ENCODE measurements around the gene SSH3. TPM values are rescaled to one million over a fixed set of nuclear protein-coding genes. Genes with fewer than 3 reads are reported as not detected.

SSH3 gene
- total and polyA plus RNA-seq, 4 donors: 7.1 to 21.5 (median 14.5) TPM

DNA sequence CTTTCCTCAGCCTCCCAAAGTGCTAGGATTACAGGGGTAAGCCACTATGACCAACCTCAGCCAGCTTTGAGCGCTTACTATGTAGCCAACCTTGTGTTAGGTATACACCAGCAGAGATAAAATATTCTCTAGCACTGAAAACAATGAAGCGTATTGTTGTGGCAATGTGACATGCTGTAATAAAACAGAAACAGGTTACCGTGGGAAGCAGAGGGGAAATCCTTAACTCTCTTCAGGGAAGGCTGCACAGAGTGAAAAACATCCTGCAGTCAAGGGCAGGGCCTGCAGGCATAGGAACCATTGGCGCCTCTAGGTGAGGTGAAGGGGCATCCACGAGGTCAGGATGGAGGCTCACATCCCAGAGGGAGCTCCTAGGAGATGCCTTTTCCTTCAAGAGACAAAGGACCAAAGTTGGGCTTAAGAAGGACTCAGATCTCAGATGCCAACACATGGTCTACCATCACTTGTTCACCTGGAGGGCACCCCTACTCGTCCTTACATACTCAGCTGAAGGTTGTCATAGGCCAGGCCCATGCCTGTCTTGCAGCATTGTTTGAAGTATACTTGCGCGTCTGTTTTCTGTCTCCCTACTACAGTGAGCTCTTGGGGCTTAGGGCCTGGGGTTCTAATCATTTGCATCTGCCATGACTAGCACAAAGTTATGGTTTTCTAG is 42.1 kb downstream of the SSH3 start:
- WGBS (ENCODE audit: insufficient coverage): 70% methylated on average over 6 of the region's 8 CpGs

DNA sequence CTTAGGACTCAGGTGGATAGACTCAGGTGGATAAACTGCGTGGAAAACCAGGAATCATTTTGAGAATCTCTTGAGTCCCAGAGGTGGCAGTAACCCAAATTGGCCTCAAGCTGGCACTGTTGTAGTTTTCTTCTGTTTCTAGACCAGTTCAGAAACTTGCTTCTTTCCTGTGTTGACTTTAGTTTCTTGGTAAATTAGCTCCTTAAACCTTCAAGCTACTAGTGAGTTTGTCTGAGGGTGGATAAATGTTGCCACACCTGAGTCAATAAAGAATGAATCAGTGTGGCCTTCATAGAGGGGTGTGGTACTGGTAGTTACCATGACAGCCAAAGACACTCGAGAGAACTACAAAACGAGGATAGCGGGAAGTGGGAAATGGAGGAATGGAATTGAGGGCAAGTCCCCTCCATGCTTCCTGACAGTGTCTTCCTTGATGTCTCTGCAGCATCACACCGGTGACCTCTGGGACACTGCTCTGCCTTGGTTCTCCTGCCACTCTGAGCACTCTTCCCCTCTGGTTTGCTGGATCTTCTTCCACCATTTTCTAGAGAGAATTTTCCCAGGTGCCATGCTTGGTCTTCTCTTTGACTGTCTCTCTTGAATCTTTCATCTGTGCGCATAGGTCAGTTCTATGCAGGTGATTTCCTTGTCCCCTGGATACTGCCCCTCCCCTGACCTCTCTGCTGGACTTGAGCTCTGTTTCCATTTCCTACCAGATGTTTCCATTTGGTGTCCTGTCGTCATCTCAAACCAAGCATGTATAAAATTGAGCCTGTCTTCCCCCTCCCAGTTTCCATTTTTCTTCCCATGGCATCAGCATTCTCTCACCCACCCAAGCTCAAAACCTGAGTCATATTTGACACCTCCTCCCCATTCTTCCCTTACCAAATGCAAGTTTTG is 42.8 kb downstream of the SSH3 start:
- Histone ChIP-seq H3K4me3 (ENCODE audit: low read depth, low read length) (no peak overlapping the region), H3K27me3 (ENCODE audit: control insufficient read depth, insufficient read depth, low read length) (no peaks in the 10 kb centered on the region), H3K4me1 (ENCODE audit: control insufficient read depth, insufficient read depth, low read length) (peaks cover 3% of the 10 kb centered on the region), H3K9me3 (ENCODE audit: control insufficient read depth, insufficient read depth, low read length) (no peaks in the 10 kb centered on the region), H3K27ac (ENCODE audit: low read depth, low read length) (no peak overlapping the region), H3K36me3 (ENCODE audit: control insufficient read depth, insufficient read depth, low read length) (peaks cover 5% of the 10 kb centered on the region)
- WGBS (ENCODE audit: insufficient coverage): 71% methylated on average over 7 of the region's 7 CpGs
- peak in 1 of 6 donors; percentile 54 for DNase-seq (ENCODE audit: low read depth in 4 of 6, low spot score in 6 of 6)

More for the DNA sequence above, 42.1 kb downstream of the SSH3 start:
- Histone ChIP-seq H3K9me3 (ENCODE audit: control insufficient read depth, insufficient read depth, low read length) (no peaks in the 10 kb centered on the region), H3K27me3 (ENCODE audit: control insufficient read depth, insufficient read depth, low read length) (no peaks in the 10 kb centered on the region), H3K4me3 (ENCODE audit: low read depth, low read length) (no peak overlapping the region), H3K4me1 (ENCODE audit: control insufficient read depth, insufficient read depth, low read length) (no peaks in the 10 kb centered on the region), H3K27ac (ENCODE audit: low read depth, low read length) (no peak overlapping the region), H3K36me3 (ENCODE audit: control insufficient read depth, insufficient read depth, low read length) (peaks cover 5% of the 10 kb centered on the region)
- no peak for DNase-seq (ENCODE audit: low read depth in 4 of 6, low spot score in 6 of 6)

DNA sequence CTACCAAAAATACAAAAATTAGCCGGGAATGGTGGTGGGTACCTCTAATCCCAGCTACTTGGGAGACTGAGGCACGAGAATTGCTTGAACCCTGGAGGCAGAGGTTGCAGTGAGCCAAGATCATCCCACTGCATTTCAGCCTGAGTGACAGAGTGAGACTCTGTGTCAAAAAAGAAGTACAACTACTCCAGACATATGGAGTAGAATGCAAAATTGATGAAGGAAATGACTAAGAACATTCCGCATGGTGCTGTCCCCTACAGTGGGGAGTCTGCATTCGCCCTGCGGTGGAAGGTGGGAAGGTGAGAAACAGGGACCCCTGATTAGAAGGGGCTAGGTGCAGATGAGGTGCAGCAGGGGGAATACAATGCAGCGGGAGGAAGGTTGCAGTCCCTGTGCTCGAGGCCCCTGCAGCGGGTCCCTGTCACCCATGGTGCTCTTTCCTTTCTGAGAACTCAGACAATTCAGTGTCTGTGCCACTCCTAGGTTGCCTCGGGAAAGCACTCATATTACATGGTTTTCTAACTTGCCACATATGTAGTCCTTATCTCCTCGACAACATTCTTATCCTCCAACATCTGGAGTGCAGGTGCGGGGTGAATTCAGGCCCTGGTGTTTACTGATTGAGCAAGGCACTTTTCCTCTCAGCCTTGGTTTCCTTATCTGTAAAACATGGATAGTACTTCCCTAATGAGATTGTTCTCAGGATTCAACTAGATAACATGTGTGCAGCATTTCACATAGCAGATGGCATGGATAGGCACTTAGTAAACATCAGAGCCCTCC is 44.8 kb downstream of the SSH3 start:
- no peak overlapping the region for H3K4me3 ChIP-seq (ENCODE audit: low read depth, low read length)
- DNase-seq (ENCODE audit: low read depth in 4 of 6, low spot score in 6 of 6): no peak
- WGBS (ENCODE audit: insufficient coverage): 89% methylated on average over 7 of the region's 11 CpGs
- no peak overlapping the region for H3K27ac ChIP-seq (ENCODE audit: low read depth, low read length)
- no peaks in the 10 kb centered on the region for H3K9me3 ChIP-seq (ENCODE audit: control insufficient read depth, insufficient read depth, low read length)
- H3K4me1 ChIP-seq (ENCODE audit: control insufficient read depth, insufficient read depth, low read length): peaks cover 19% of the 10 kb centered on the region
- no peaks in the 10 kb centered on the region for H3K27me3 ChIP-seq (ENCODE audit: control insufficient read depth, insufficient read depth, low read length)
- H3K36me3 ChIP-seq (ENCODE audit: control insufficient read depth, insufficient read depth, low read length): peaks cover 5% of the 10 kb centered on the region

DNA sequence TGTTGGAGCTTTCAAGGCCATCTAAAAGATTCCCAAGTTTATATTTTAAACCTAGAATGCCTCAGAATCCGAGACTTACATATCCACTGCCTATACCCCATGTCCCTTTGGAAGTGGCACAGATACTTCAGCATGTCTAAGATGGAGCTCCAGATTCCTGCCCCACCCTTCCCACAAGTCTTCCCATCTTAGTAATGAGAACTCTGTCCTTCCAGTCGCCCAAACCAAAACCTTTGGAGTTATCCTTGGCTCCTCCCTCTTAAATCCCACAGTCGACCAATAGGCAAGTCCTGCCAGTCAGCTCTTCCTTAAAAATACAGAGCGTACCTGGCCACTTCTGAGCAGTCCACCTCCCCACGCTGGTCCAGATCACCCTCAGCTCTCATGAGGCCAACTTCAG is 45.7 kb downstream of the SSH3 start:
- WGBS (ENCODE audit: insufficient coverage): 67% methylated on average over 5 of the region's 5 CpGs
- H3K27ac ChIP-seq (ENCODE audit: low read depth, low read length): no peak overlapping the region
- peaks cover 25% of the 10 kb centered on the region for H3K4me1 ChIP-seq (ENCODE audit: control insufficient read depth, insufficient read depth, low read length)

DNA sequence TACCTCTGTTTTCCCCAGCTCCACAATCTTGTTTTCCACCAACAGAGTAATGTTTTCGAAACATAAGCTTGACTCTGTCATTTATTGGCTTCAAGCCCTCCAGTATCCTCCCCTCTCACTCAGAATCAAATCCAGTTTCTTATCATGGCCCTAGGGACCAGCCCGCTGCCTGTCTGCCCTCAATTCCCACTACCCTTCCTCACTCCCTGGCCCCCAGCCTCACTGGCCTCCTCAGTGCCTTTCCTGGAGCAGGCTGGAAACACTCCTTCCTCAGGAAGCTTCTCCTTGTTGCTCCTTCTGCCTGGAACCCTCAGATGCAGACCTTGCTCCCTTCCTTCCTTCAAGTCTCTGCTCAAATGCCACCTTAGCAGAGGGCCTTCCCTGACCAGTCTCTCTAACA is 46.1 kb downstream of the SSH3 start:
- Histone ChIP-seq H3K36me3 (ENCODE audit: control insufficient read depth, insufficient read depth, low read length) (peaks cover 5% of the 10 kb centered on the region), H3K4me1 (ENCODE audit: control insufficient read depth, insufficient read depth, low read length) (peaks cover 27% of the 10 kb centered on the region), H3K27me3 (ENCODE audit: control insufficient read depth, insufficient read depth, low read length) (no peaks in the 10 kb centered on the region), H3K27ac (ENCODE audit: low read depth, low read length) (no peak overlapping the region), H3K9me3 (ENCODE audit: control insufficient read depth, insufficient read depth, low read length) (no peaks in the 10 kb centered on the region), H3K4me3 (ENCODE audit: low read depth, low read length) (no peak overlapping the region)
- DNase-seq (ENCODE audit: low read depth in 4 of 6, low spot score in 6 of 6): no peak
- WGBS (ENCODE audit: insufficient coverage): 93% methylated on average over 2 of the region's 2 CpGs

More for the DNA sequence above, 45.7 kb downstream of the SSH3 start:
- Histone ChIP-seq H3K9me3 (ENCODE audit: control insufficient read depth, insufficient read depth, low read length) (no peaks in the 10 kb centered on the region), H3K27me3 (ENCODE audit: control insufficient read depth, insufficient read depth, low read length) (no peaks in the 10 kb centered on the region), H3K36me3 (ENCODE audit: control insufficient read depth, insufficient read depth, low read length) (peaks cover 5% of the 10 kb centered on the region), H3K4me3 (ENCODE audit: low read depth, low read length) (no peak overlapping the region)
- DNase-seq (ENCODE audit: low read depth in 4 of 6, low spot score in 6 of 6): no peak

DNA sequence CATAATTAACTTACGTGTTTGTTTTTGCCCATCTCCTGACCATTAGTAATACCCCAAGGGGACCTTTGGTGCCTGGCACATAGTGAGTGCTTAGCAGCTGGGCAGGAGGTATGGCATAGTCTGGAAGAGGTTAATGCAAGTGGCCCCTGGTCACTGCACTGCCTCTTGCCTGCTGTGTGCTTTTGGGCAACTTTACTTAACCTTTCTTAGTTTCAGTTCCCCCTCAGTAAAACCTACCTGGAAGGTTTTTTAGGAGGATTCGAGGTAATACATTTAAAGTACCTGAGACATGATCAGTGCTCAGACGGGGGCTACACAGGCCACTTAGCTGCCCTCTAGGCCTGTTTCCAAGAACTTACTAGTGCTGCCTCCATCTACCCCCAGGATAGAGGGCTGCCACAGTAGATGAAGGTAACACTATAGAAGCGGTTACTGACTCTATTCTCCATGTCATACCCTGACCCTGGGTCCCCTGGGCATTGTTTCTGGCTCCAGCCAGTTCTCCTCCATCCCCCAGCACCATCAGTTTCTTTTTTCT is 46.7 kb downstream of the SSH3 start:
- no peak for DNase-seq (ENCODE audit: low read depth in 4 of 6, low spot score in 6 of 6)
- Histone ChIP-seq H3K27me3 (ENCODE audit: control insufficient read depth, insufficient read depth, low read length) (no peaks in the 10 kb centered on the region), H3K9me3 (ENCODE audit: control insufficient read depth, insufficient read depth, low read length) (no peaks in the 10 kb centered on the region), H3K27ac (ENCODE audit: low read depth, low read length) (no peak overlapping the region), H3K4me1 (ENCODE audit: control insufficient read depth, insufficient read depth, low read length) (peaks cover 32% of the 10 kb centered on the region), H3K36me3 (ENCODE audit: control insufficient read depth, insufficient read depth, low read length) (peaks cover 5% of the 10 kb centered on the region), H3K4me3 (ENCODE audit: low read depth, low read length) (no peak overlapping the region)
- WGBS (ENCODE audit: insufficient coverage): no CpG with 5 or more reads among the region's 4 CpGs

DNA sequence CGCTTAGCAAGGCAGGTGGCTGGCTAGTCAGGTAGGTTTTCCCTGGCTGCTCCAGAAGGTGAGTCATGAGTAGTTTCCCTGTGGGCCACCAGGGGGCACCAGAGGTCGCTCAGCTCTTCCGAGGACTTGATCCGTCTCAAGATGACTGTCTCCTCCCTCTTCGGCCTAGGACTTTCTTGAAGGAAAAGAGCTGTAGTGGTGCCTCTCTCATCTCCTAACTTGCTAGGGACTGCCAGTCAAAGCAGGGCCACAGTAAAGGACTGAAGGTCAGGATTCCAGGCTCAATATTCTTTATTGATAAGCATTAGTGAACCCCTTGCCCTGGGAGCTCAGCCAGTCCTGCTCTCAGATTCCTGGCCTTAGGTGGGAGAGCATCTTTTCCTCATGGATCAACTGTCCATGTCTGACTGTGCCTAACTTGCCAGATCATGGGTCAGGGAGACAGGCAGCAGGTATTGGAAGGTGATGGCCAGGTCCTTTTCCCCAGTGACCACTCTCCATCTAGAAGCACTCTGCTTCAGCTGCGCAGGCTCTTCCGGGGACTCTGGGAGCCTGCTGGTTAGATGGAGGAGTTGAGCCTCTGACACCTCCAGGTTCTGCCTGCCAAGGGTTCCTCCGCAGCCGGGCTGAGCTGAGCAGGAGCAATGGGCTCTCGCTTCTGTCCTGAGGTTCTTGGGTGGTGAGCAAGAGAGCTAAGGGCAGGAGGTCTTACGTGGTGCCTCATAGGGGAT is 48.1 kb downstream of the SSH3 start:
- Histone ChIP-seq H3K4me3 (ENCODE audit: low read depth, low read length) (no peak overlapping the region), H3K27me3 (ENCODE audit: control insufficient read depth, insufficient read depth, low read length) (no peaks in the 10 kb centered on the region), H3K27ac (ENCODE audit: low read depth, low read length) (no peak overlapping the region), H3K9me3 (ENCODE audit: control insufficient read depth, insufficient read depth, low read length) (no peaks in the 10 kb centered on the region), H3K36me3 (ENCODE audit: control insufficient read depth, insufficient read depth, low read length) (peaks cover 8% of the 10 kb centered on the region), H3K4me1 (ENCODE audit: control insufficient read depth, insufficient read depth, low read length) (peaks cover 46% of the 10 kb centered on the region)
- DNase-seq (ENCODE audit: low read depth in 4 of 6, low spot score in 6 of 6): peak in 3 of 6 donors; percentile 45 to 88 (median 83)
- WGBS (ENCODE audit: insufficient coverage): 53% methylated on average over 11 of the region's 11 CpGs

DNA sequence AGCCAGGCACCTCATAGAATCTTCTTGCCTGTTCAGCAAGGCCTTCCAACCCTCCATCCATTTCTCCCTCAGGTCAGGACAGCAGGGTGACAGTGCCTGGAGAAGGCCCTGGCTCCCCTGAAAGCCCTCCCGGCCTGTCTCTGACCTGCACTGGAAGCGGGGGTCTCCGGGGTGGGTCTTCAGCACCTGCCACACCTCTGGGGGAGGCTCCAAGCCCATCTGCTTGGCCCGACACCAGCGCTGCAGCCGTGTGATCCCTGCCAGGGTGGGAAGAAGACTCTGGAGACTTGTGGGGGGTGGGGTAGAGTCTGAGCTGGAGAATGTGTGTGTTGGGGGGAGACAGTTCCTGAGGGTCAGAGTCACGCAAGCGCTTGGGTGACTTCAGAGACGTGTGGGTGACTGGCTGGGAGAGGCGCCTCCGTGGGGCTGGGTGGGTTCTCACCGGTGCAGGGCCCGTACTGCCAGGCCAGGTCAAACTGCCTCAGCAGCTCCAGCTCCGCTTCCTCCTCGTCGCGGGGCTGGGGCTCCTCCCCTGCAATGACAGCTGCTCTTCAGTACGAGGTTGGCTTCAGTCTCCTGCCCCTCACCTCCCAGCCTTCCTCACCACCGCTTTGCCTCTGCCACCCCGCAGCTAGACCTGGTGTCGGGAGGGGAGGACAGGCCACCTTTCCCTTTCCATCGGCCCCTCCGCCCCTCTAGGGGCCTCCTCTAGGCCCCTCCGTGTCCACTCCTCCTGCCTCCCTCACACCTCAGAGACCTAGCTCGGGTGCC is 49.4 kb downstream of the SSH3 start:
- no peak for DNase-seq (ENCODE audit: low read depth in 4 of 6, low spot score in 6 of 6)
- H3K4me3 ChIP-seq (ENCODE audit: low read depth, low read length): peak overlapping the region; percentile 68
- H3K27ac ChIP-seq (ENCODE audit: low read depth, low read length): peak overlapping the region; percentile 96
- peaks cover 57% of the 10 kb centered on the region for H3K4me1 ChIP-seq (ENCODE audit: control insufficient read depth, insufficient read depth, low read length)
- no peaks in the 10 kb centered on the region for H3K27me3 ChIP-seq (ENCODE audit: control insufficient read depth, insufficient read depth, low read length)
- WGBS (ENCODE audit: insufficient coverage): 25% methylated on average over 25 of the region's 25 CpGs
- H3K36me3 ChIP-seq (ENCODE audit: control insufficient read depth, insufficient read depth, low read length): peaks cover 9% of the 10 kb centered on the region
- no peaks in the 10 kb centered on the region for H3K9me3 ChIP-seq (ENCODE audit: control insufficient read depth, insufficient read depth, low read length)
